Stimulated activated CD4-positive, alpha-beta T cell treated with anti-CD3 and anti-CD28 coated beads, Interleukin-2, amount 100 ng/mL, for 4 hours (primary cell): ENCODE measurements around the gene JADE1.

Source experiments
- DNase-seq: peaks from one replicate; pipeline ENCODE4 v3.0.0-alpha.2; 2020; ENCODE audit warnings: low read depth

Gene JADE1

GRCh38 chr4:128809477-128810330 is at the start of gene JADE1:
JADE1 (plus strand) TSS chr4:128809700; CDS start chr4:128831759, 22,059 bp downstream.
- DNase-seq: peak; percentile 88

DNA sequence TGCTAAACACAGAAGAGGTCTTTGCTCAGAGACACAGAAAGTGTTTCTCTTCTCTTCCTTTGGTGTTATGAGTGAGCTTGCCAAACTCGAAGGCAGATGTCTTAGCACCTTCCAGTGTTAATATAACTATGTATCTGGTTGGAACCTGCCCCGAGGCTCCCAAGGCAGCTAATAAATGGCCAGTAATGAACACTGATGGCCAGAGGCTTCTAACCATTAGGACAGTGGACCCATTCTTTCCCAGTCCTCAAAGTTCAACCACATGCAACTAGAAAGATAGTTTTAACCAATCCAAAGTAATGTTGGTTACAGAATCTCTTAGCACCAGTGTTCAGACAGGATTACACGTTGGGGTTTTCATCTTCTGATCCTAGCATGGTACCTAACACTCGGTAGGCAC is 42.7 kb upstream of the JADE1 start:
- no peak for DNase-seq

GRCh38 chr4:128768373-128768996 is 41.0 kb upstream of the JADE1 start:
- no peak for DNase-seq

DNA sequence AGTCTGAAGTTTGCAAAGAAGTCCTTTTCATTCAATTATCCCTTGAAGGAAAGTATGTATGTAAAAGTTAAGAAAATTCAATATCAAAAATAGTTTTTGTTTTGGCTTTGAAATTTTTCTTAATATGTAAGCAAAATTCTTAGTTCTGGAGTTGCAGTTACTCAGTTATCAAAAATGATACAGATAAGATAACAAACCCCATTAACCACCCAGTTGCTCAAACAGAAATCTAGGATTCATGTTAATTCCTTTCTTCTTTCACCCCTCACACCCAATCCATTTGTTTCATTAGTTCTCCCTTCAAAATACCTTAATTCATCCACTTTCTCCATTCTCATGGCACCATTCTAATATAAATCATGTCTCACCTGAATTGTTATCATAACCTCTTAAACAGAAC is 40.5 kb upstream of the JADE1 start:
- no peak for DNase-seq

DNA sequence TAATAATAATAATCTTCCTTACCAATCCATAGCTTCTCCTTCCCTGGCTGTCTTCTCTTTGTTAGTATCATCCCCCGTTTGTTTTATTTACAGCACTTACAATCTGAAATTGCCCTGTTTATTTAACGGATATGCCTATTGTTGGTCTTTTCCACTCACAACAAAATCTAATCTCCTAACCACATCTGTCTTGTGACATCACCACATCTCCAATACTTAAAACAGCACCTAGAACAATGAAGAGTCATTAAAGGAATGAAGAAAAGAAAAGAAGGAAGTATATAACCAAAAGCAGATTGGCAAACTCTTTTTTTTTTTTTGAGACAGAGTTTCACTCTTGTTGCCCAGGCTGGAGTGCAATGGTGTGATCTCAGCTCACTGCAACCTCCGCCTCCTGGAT is 38.7 kb upstream of the JADE1 start:
- no peak for DNase-seq

- no peak for DNase-seq
Measured at GRCh38 chr4:128775477-128775876, 34.0 kb upstream of the JADE1 start.

DNA sequence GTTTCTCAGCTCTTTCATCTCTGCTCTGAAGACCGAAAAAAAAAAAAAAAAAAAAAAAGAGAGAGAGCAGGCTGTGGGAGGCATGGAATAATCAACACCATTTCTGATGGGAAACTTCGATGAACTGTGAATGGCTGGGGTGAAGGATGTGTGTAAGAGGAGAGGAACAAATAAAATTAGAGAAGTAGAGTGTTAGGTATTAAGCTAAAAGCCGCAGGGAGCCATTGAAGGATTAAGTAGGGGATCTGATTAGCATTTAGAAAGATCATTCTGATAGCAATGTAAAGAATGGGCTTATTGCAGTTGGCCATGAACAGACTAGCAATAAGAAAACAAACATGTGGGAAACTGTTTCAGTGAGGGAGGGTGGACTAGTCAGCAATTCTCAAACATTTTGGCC is 33.6 kb upstream of the JADE1 start:
- no peak for DNase-seq

DNA sequence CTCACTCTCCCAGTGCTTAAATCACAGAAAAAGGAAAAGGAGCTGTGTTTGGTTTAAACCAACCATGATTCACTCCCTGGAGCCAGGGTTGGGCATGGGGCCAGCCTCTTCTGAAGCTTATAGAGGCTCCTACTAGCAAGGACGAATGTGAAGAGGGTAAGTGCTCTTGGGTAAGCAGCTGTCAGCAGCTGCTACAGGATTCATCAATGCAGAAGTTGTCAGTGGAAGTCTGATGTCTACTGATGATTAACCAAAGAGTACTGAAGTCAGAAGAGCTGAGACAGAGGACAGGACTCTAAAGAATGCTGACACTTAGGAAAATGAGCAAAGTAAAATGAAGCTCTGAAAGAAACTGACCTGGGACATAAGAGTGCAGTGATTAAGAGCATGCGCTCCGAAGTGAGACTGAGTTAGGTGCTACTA is 32.7 kb upstream of the JADE1 start:
- no peak for DNase-seq

- DNase-seq: no peak
Measured at GRCh38 chr4:128780688-128781087, 28.8 kb upstream of the JADE1 start.

DNA sequence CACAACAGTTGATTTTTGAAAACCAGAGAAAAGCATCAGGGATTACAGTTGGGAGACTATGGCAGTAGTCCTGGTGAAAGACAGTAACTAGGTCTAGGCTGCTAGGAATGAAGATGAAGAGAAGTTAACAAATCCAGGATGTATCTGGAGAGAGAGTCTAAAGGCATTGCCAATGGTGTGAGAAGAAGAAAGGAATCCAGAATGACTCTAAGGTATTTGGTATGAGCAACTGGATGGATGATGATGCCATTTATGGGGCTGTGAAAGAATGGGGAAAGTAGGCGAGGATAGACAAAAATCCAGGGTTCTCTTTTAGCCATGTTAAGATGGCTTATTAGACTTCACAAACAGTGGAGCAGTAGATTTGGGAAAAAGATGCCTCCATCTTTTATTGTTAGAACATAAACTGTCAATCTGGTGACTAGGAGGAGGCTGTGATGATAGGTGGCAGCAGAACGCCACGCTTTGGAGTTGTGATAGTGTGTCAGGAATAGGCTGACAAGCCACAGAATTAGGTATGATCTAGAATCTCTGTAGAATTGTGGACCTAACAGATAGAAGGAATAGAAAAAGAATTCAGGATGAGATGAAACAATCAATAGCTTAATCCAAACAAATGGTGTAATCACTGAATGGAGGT is 27.3 kb upstream of the JADE1 start:
- DNase-seq: peak; percentile 55

DNA sequence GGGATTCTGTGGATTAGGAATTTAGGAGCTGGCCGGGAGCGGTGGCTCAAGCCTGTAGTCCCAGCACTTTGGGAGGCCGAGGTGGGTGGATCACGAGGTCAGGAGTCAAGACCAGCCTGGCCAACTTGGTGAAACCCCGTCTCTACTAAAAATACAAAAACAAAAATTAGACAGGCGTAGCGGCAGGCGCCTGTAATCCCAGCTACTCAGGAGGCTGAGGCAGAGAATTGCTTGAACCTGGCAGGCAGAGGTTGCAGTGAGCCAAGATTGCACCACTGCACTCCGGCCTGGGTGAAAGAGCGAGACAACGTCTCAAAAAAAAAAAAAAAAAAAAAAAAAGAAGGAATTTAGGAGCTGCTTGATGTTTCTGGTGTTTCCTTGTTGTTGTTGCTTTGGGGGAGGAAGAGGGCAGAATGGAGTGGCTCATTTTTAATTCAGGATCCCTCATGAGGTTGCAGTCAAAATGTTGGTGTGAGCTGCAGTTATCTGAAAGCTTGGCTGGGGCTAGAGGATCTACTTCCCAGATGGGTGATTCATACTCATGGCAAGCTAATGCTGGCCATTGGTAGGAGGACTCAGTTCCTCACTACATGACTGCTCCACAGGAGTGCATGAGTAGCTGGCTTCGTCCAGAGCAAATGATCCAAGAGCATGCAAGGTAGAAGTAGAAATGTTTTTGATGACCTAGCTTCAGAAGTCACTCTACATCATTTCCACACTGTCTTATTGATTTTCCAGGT is 26.5 kb upstream of the JADE1 start:
- no peak for DNase-seq

- no peak for DNase-seq
Measured at GRCh38 chr4:128787509-128788311, 21.8 kb upstream of the JADE1 start.

GRCh38 chr4:128793859-128794672 is 15.4 kb upstream of the JADE1 start:
- DNase-seq: no peak

DNA sequence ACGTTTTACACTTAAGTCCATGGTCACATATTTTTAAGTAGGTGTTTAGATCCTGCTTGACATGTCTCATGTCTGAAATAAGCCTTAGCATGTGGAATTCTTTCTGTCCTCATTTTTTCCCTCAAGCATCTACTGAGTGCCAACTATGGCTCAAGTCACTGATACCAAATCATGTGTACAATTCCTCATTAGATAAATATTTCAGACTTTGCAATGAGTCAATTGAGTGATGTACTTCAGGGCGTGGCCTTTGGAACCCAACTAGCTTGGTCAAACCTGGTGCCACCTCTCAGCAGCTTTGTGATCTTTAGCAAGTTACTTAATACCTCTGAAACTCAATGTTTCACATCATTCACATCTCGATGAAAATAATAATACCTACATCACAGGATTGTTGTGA is 12.6 kb upstream of the JADE1 start:
- DNase-seq: no peak

GRCh38 chr4:128800284-128800683 is 9.2 kb upstream of the JADE1 start:
- no peak for DNase-seq

DNA sequence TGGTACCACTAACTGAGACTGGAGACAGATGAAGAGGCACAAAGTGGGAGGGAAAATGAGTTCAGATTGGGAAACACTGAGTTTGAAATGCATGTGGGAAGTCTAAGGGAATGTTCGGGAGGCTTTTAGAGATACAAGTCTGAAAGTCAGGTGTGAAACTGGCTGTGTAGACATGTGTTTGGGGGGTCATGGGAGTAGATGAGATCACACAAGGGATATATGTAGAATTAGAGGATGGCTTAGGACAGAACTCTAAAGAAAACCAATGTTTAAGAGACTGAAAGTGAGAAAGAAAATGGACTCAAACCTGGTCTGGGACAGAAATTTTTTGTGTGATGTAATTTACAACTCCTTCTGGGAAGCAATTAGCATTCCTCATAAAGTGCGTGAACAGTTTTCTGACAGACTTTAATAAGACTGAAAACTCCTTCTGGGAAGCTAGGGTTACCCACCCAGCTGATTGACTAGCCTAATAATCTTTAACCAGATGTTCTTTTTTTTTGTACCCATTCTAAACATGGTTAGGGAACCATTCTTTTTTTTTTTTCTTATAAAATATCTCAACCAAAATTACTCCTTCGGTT is 8.7 kb upstream of the JADE1 start:
- DNase-seq: no peak

DNA sequence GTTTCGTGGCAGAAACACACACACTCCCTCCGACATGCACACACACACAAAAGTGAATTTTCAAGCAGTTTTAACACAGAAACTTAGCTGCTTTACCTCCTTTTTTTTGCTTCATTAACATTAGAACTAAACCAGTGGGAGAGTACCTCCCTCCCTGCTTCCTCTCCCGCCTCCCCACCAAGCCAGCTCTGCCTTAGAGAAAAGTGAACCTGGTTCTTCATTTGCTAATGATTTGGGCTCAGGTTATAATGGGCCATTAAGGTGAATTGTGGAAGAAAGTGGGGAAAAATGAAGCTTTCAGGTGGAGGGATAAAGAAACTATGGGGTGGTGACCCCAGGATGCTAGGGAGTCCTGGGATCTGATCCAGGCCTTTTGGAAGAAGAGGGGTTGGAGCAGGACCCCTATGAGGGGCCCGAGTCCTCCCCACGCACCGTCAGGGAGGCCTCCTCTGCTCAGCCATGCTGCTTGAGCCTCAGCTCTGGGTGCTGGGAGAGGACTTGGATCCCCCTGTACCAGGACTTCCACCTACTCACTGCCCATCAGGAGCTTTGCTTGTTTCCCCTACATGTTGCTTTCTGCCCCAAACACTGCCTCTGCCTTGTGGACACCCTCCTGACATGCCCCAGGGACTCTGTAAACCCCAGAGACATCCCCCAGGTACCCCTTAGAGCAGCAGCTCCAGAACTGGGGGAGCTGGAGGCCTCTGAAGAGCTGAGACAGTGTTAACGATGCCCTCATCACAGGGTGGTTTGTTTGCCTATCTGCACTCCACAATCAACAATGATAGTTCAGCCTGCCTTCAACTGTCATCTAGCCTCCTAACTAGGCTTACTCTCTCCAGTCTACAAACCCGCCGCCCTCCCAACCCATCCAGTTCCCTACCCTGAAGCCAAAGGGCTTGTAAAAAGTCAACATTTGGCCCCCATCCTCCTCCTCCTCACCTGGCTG is 6.5 kb upstream of the JADE1 start:
- DNase-seq: no peak

GRCh38 chr4:128803783-128804182 is 5.7 kb upstream of the JADE1 start:
- peak; percentile 42 for DNase-seq

- no peak for DNase-seq
Measured at GRCh38 chr4:128810331-128810870, 901 bp downstream of the JADE1 start.
